ENCODE results near the gene PLA2G2F. TPM values are rescaled to one million over a fixed set of nuclear protein-coding genes. Genes with fewer than 3 reads are reported as not detected.

Gene PLA2G2F
- total RNA-seq: 3.0 TPM

DNA sequence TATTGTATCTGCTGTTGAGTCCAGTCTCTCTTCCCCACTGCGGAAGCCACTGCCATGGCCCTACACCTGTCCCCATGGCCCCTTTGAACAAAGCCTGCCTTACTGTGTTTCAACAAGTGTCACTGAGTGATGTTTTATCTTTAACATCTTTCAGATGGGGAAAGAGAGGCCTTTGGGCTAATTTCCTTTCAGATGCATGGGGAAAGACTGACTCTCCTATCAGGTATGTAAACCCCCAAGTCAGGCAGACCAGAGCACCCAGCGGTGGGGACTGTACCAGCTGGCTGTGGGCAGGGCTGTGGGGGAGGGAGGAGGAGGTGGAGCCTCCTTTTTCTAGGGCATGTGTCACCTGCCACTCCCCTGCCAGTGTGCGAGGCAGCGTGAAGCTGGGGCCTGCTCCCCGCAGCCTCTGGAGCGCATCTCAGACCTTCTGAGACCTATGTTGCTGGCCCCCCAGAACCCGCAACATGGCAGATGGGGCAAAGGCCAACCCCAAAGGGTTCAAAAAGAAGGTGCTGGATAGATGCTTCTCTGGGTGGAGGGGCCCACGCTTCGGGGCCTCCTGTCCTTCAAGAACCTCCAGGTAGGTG lies at the start of gene PLA2G2F:
Gene PLA2G2F (plus strand): TSS at position 363 of the 590 bp plus-strand sequence. CDS start 105 bp downstream, at position 468.
- DNase-seq: no peak

DNA sequence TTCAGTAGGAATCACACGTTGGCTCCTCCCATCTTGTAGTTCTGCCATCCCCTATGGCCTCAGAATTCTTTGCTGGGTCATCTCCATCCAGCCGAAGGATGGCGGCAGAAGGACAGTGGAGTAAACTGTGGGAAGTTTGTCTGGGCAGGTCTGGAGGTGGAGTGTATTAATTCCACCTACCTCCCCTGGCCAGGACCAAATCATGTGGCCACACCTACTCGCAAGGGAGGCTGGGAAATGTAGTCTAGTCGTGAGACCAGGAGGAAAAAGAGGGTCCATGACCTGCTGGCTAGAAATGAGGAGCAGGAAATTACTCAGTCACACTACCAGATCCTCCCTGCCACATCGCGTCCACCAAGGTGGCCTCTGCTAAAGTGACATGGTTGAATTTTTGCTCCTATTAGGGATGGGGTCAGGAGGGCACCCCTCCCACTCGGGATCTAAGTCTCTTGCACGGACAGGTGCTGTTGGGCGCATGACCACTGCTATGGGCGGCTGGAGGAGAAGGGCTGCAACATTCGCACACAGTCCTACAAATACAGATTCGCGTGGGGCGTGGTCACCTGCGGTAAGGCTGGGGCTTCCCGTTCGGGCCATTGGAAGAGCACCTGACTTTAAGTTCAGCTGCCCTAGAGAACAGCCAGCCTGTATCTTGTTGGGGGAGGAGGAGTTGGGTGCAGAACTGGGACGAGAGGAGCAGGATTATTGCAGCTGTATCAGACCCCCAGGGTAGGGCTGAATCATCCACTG lies 49.6 kb upstream of the PLA2G2F start:
- DNase-seq: no peak

GRCh38 chr1:20090119-20090518 lies 49.0 kb upstream of the PLA2G2F start:
- no peak for DNase-seq

- no peak for DNase-seq
Observed at GRCh38 chr1:20090641-20091040, 48.5 kb upstream of the PLA2G2F start.

- DNase-seq: no peak
Observed at GRCh38 chr1:20093303-20093702, 45.8 kb upstream of the PLA2G2F start.

DNA sequence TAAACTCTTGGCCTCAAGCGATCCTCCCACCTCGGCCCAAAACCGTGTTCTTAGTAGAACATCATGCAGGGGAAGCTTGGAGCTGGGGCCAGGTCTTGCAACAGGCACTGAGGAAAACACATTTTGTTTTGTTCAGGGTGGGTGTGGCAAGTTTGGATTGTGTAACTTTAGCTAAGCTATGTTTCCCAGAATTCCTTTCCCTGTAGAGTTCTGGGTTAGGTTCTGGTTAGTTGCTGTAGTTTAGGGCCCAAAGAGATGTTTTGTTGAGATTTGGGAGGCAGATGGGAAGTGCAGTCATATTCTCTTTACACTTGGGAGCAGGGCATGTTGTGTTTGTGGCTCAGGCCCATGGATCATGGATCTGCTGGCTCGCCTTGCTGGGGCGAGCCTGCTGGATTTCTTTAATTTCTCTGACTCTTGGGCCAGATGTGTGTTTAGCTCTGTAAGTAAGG lies 45.2 kb upstream of the PLA2G2F start:
- peak; percentile 87 for DNase-seq

- DNase-seq: no peak
Observed at GRCh38 chr1:20095564-20096434, 43.3 kb upstream of the PLA2G2F start.

DNA sequence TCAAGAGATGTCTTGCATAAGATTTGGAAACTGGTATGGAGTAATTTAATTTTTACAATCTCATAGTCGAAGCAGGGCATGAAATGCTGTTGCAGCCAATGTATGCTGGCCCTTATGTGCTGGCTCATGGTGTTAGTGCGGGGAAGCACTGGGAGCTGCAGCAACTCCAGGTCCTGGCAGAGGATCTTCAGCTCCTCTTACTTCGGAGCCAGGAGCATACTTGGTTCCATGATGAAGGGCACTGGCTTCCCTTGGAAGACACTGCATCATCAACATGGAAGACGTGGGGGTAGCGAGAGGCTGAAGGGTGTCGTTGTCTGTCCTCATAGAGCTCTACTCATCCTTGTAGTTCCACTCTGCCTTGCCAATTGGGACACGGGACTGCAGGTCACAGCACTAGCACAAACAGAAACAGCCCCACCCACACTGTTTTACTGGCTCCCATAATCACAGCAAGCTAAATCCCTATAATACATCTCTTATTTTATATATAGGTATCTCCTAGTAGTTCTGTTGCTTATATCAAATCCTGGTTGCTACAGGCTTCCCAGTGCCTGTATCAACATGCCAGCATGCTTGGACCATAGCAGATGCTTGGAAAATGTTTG lies 42.2 kb upstream of the PLA2G2F start:
- no peak for DNase-seq

DNA sequence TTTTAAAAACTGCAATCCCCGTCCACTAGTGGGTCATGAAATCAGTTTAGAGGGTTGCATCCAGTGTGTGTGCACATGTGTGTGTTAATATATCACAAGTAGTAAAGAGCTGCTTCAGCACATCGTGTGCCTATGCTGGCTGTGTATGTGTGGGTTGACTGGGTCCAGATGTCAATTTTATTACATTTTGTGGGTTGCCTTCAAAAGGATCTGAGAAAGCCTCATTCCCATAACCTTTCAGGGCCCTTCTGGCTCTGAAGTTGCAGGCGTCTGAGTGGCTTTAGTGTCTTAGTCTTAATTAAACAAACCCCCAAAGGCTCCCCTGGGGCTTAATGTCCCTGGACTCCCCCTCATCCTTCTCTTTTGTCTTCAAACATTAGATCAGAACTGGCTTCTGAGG lies 39.6 kb upstream of the PLA2G2F start:
- DNase-seq: peak; percentile 58

DNA sequence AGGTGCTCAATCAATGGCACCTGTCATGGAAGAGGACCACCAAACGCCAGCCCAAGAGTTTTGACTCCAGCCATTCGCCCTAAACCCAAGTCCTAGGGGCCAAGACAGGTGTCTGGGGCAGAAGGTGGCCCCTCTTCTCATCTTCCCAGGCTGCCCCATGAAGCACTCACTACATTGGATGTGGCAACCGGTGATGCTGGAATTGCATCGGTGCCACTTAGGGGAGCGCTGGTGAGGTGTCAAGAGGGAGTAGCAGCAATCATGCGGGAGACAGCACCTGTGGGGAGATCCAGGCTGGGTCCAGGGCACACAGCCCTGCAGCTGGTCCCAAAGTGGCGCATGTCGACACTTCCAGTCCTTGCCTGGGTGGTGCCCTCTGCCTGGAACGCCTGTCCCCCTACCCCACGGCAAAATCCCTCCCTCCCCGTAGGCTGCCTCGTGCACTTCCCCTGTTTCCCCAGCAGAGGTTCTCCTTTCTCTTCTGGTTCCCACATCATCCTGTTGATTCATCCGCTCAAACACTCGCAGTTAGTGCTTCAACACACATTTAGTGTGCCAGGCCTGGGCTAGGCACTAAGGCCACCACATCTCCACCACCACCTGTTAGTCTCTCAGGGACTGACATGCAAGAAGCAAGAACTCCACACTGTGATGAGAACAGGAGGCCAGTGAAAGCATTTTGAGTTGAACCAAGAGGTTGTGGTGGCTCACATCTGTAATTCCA lies 38.3 kb upstream of the PLA2G2F start:
- DNase-seq: no peak

- no peak for DNase-seq
Observed at GRCh38 chr1:20102875-20103274, 36.2 kb upstream of the PLA2G2F start.

DNA sequence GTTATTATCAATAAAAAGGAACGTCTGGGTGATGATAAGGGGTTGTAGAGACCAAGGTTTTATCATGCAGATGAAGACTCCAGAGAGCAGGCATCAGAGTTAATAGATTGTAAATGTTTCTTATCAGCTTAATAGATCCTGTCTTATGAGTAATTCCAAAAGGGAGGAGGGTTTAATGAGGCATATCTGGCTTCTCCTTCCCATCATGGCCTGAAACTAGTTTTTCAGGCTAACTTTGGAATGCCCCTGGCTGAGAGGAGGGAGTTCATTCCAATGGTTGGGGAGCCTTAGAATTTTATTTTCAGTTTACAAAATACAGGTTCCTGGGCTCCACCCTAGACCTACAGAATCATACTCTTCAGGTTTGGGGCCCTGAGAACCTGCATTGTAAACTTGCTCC lies 33.3 kb upstream of the PLA2G2F start:
- no peak for DNase-seq

DNA sequence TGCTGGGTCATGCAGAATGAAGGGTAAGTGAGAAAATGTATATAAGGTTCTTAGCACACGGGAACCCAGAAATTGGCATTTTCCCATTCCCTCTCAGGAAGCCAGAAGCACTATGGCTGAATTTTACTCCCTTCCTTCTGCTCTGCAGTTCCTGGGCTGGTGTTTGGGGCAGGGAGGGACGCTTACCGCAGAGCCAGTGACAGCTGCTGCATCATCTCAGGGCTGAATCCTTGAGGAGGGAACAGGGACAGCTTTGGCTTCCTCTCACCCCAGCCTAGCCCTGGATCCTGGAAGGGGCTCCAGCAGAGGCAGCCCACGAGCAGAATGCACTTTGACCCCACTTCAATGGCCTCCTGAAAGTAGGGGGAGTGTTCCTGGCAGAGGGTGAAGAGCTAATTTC lies 31.8 kb upstream of the PLA2G2F start:
- DNase-seq: no peak

DNA sequence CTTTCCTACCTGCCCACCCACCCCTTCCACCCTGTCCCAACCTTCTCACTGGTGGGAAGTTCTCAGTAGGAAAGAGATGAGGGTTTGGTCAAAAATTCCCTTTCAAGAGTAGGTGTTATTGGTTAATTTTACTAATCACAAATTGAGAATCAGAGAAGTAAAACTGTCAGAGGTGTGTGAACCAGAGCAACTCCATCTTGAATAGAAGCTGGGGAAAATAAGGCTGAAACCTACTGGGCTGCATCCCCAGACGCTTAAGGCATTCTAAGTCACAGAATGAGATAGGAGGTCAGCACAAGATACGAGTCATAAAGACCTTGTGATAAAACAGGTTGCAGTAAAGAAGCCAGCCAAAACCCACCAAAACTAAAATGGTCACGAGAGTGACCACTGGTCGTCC lies 31.3 kb upstream of the PLA2G2F start:
- DNase-seq: no peak

- no peak for DNase-seq
Observed at GRCh38 chr1:20108366-20109123, 30.6 kb upstream of the PLA2G2F start.

DNA sequence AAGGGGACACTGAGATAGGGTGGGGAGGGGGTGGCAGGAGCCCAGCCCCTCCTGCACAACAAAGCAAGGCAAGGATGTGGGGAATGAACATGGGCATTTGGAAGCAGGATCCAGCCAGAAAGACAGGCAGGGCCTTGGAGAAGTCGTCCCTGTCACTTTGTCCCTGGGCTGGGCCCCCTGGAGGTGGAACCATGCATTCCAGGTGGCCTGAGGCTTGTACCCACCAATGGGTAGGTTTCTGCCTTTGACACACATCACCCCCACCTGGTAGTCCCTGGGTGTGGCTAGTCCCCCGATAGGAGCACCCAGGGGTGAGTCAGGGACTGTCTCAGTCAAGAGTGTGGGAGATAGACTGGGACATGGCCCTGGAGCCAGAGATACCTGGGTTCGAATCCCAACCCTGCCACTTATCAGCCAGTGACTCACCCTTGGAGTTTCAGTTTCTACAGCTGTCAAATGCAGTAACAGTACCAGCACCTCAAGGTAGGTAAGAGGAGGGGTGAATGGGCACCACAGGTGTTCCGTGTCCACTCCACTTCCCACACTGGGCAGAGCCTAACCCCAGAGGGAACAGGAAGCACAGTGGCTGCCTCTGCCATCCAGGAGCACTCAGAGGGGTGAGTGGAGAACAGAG lies 29.8 kb upstream of the PLA2G2F start:
- no peak for DNase-seq

DNA sequence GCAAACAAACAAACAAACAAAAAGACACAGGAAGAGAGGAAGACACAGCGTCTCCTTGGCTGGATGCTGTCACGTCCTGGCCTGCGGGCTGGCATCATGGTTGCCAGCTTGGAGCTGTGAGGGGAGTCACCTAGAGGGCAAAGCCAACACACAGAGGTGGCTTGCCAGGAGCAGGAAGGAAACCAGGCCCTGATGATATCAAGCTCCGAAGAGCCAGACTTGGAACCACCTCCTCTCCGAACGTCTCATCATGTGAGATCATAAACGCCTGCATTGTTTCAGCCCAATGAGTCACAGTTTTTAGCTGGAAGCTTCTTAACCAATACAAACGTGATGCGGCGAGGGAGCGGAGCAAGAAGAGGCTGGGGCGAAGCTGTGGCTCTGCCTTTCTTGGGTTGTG lies 28.4 kb upstream of the PLA2G2F start:
- no peak for DNase-seq

GRCh38 chr1:20111452-20111851 lies 27.7 kb upstream of the PLA2G2F start:
- DNase-seq: no peak

DNA sequence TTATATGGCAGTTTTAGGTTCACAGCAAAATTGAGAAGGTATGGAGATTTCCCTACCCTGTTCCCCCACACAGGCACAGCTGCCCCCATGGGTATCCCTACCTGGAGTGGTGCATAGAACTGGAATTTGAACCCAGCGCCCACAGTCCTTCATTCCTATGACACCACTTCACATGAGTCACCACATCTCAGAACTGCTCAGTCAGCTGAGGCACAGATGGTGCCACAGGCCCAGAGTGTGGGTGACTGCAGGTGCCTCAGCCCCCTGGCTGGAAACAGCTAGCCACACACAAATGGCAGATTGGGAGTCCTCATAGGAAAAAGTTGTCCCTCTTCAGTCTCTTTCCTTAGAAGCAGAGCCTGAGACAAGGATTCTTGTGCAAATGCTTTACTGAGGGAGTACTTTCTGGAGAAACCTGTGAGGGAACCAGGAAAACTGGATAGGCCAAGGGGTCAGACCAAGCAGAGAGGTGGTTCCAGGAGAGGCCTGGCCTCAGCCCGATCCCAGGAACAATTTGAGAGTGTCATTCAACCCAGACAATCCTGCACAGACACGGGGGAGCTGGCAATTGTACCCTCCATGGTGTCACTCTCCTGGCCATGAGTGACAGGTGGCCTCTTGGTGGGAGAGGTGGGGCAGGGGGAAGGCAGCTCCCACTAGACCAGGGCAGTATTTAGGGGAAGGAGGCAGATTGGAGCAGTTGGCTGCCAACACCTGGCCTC lies 26.7 kb upstream of the PLA2G2F start:
- DNase-seq: no peak

Measured in skin of body (tissue), 2 donors.